ENCODE results near the gene MTARC2. TPM values are rescaled to one million over a fixed set of nuclear protein-coding genes. Genes with fewer than 3 reads are reported as not detected.
A peak's percentile ranks its signal among the peaks of the same experiment; 100 is the strongest.
"Not testable (repeated sequence)": the region's sequence is repeated elsewhere in the genome, so short reads cannot be mapped to it uniquely, and the experiment has no call there.

MTARC2 gene
- total and polyA plus RNA-seq, 4 donors: 18.2 to 33.9 (median 32.1) TPM

DNA sequence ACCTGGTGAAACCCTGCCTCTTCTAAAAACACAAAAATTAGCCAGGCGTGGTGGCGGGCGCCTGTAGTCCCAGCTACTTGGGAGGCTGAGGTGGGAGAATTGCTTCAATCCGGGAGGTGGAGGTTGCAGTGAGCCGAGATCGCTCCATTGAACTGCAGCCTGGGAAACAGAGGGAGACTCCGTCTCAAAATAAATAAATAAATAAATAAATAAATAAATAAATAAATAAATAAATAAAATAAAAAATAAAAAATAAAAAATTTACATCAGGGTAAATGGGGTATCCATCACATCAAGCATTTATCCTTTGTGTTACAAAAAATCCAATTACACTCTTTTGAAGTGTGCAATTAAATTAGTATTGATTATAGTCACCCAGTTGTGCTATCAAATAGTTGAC lies 11.8 kb upstream of the MTARC2 start:
- WGBS, 2 donors: 97 to 98% methylated on average over 7 of the region's 7 CpGs
- DNase-seq; ATAC-seq (ENCODE audit: low FRiP score); H3K4me3 ChIP-seq (ENCODE audit: low read length in 2 of 2); intact Hi-C loops (cut with DNase I); H3K4me1 ChIP-seq (ENCODE audit: control insufficient read depth in 1 of 2, insufficient read depth in 2 of 2, low read length in 2 of 2); H3K27me3 ChIP-seq (ENCODE audit: control insufficient read depth in 1 of 2, insufficient read depth in 2 of 2, low read length in 1 of 2); H3K9me3 ChIP-seq (ENCODE audit: control insufficient read depth, low read length); H3K27ac ChIP-seq (ENCODE audit: low read depth in 1 of 2, low read length in 2 of 2); H3K36me3 ChIP-seq (ENCODE audit: control insufficient read depth in 1 of 2, insufficient read depth in 2 of 2, low read length in 1 of 2): not testable (repeated sequence)

DNA sequence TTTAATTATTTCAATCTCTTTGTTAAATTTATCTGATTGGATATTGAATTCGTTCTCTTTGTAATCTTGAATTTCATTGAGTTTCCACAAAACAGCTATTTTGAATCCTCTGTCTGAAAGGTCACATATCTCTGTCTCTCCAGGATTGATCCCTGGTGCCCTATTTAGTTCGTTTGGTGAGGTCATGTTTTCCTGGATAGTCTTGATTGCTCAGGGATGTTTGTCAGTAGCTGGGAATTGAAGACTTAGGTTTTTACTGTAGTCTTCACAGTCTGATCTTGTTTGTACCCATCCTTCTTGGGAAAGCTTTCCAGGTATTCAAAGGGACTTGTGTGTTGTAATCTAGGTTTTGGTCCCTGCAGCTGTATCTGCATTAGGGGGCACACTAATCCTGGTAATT lies 6.8 kb upstream of the MTARC2 start:
- no peaks in the 10 kb centered on the region for H3K9me3 ChIP-seq (ENCODE audit: control insufficient read depth, low read length)
- H3K27ac ChIP-seq (ENCODE audit: low read depth in 1 of 2, low read length in 2 of 2): no peak overlapping the region
- WGBS, 2 donors: 73 to 78% methylated on average over 2 of the region's 2 CpGs
- ATAC-seq (ENCODE audit: low FRiP score): no peak
- no peak overlapping the region for H3K4me3 ChIP-seq (ENCODE audit: low read length in 2 of 2)
- no peak for DNase-seq
- H3K27me3 ChIP-seq (ENCODE audit: control insufficient read depth in 1 of 2, insufficient read depth in 2 of 2, low read length in 1 of 2): no peaks in the 10 kb centered on the region
- H3K36me3 ChIP-seq (ENCODE audit: control insufficient read depth in 1 of 2, insufficient read depth in 2 of 2, low read length in 1 of 2): no peaks in the 10 kb centered on the region
- intact Hi-C loops (cut with DNase I): no loop called here
- no peaks in the 10 kb centered on the region for H3K4me1 ChIP-seq (ENCODE audit: control insufficient read depth in 1 of 2, insufficient read depth in 2 of 2, low read length in 2 of 2)

DNA sequence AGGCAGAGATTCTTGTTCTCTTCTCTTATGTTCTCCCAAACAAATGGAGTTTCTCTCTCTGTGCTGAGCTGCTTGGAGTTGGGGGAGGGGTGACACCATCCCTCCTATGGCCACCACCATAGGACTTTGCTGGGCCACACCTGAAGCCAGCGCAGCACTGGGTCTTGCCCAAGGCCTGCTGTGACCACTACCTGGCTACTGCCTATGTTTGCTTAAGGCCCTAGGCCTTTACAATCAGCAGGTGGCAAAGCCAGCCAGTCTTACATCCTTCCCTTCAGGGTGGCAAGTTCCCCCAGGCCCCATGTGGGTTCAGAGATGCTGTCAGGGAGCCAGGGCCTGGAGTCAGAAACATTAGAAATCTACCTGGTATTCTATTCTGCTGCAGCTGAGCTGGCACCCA lies 6.3 kb upstream of the MTARC2 start:
- H3K4me1 ChIP-seq (ENCODE audit: control insufficient read depth in 1 of 2, insufficient read depth in 2 of 2, low read length in 2 of 2): no peaks in the 10 kb centered on the region
- intact Hi-C loops (cut with DNase I): no loop called here
- H3K27ac ChIP-seq (ENCODE audit: low read depth in 1 of 2, low read length in 2 of 2): no peak overlapping the region
- WGBS, 2 donors: 99 to 100% methylated on average over 1 of the region's 1 CpG
- no peaks in the 10 kb centered on the region for H3K27me3 ChIP-seq (ENCODE audit: control insufficient read depth in 1 of 2, insufficient read depth in 2 of 2, low read length in 1 of 2)
- no peaks in the 10 kb centered on the region for H3K36me3 ChIP-seq (ENCODE audit: control insufficient read depth in 1 of 2, insufficient read depth in 2 of 2, low read length in 1 of 2)
- no peak overlapping the region for H3K4me3 ChIP-seq (ENCODE audit: low read length in 2 of 2)
- ATAC-seq (ENCODE audit: low FRiP score): no peak
- DNase-seq: no peak
- H3K9me3 ChIP-seq (ENCODE audit: control insufficient read depth, low read length): no peaks in the 10 kb centered on the region

DNA sequence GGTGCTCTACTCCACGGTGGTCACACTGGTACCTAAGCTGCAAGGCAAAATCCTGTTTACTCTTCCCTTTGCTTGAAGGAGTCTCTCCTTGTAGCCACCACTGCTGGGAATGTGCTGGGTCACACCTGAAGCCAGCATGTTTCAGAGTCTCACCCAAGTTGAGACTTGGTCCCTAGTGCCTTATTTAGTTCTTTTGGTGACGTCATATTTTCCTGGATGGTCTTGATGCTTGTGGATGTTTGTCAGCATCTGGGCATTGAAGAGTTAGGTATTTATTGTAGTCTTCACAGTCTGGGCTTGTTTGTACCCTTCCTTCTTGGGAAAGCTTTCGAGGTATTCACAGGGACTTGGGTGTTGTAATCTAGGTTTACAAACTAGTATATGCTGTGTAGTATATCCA lies 5.6 kb upstream of the MTARC2 start:
- DNase-seq (no peak), ATAC-seq (ENCODE audit: low FRiP score) (no peak)
- Histone ChIP-seq H3K27me3 (ENCODE audit: control insufficient read depth in 1 of 2, insufficient read depth in 2 of 2, low read length in 1 of 2) (no peaks in the 10 kb centered on the region), H3K4me1 (ENCODE audit: control insufficient read depth in 1 of 2, insufficient read depth in 2 of 2, low read length in 2 of 2) (peaks cover 0 to 3% of the 10 kb centered on the region in 2 donors), H3K9me3 (ENCODE audit: control insufficient read depth, low read length) (no peaks in the 10 kb centered on the region), H3K36me3 (ENCODE audit: control insufficient read depth in 1 of 2, insufficient read depth in 2 of 2, low read length in 1 of 2) (no peaks in the 10 kb centered on the region), H3K27ac (ENCODE audit: low read depth in 1 of 2, low read length in 2 of 2) (no peak overlapping the region), H3K4me3 (ENCODE audit: low read length in 2 of 2) (no peak overlapping the region)
- intact Hi-C loops (cut with DNase I): no loop called here
- WGBS, 2 donors: 91 to 93% methylated on average over 3 of the region's 3 CpGs

DNA sequence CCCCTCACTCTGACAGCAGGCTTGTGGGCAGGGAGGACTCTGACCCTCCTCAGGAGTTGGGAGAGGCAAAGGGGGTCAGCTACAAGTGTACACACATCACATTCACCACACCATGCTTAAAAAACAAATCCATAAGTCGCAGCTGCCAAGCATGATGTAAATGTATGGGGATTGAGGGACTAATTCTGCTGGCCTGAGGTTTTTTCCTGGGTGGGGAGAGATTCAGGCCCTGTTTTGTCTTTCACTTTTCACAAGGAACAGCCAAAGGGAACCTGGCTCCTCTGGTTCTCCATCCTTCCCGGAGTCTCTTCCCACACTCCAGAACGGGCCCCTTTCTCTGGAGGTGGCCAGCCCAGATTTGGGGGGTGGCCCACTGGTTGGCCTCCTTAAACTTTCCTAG lies 1.3 kb upstream of the MTARC2 start:
- H3K4me1 ChIP-seq (ENCODE audit: control insufficient read depth in 1 of 2, insufficient read depth in 2 of 2, low read length in 2 of 2): peaks cover 0 to 12% of the 10 kb centered on the region in 2 donors
- H3K27ac ChIP-seq (ENCODE audit: low read depth in 1 of 2, low read length in 2 of 2): no peak overlapping the region
- DNase-seq: no peak
- no peak for ATAC-seq (ENCODE audit: low FRiP score)
- no peaks in the 10 kb centered on the region for H3K27me3 ChIP-seq (ENCODE audit: control insufficient read depth in 1 of 2, insufficient read depth in 2 of 2, low read length in 1 of 2)
- 63 to 89% methylated on average over 3 of the region's 3 CpGs for WGBS, 2 donors
- no peak overlapping the region for H3K4me3 ChIP-seq (ENCODE audit: low read length in 2 of 2)
- no peaks in the 10 kb centered on the region for H3K36me3 ChIP-seq (ENCODE audit: control insufficient read depth in 1 of 2, insufficient read depth in 2 of 2, low read length in 1 of 2)
- no peaks in the 10 kb centered on the region for H3K9me3 ChIP-seq (ENCODE audit: control insufficient read depth, low read length)
- intact Hi-C loops (cut with DNase I): no loop called here

DNA sequence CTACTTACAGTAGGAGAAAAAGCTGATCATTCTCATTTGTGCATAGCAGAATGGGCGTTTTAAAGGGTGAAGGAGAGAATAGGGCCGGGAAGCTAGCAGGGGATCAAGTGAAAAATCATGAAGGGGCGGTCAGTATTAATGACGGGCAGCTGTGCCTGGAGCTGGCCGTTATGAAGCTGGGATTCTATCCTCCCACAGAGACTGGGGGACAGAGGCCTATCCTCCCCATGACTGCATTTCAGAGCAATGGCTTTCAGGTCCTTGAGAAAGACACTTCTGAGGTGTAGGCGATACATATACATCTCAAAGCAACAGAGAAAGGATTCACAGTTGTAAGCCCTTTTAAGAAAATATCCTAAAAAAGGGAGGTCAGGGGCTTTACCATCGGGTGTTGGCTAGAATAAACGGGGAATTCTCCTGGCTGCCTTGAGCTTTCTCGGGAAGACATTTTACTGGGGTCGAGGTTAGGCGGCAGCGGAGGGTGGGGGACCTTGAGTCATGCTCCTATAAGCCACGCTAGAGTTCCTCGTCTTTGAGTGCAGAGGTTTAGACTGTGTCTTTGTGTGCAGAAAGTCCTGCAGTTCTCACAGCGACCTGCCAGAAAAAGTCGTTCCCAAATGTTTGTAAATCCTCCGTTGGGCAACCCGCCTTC lies 559 bp upstream of the MTARC2 start:
- no peaks in the 10 kb centered on the region for H3K27me3 ChIP-seq (ENCODE audit: control insufficient read depth in 1 of 2, insufficient read depth in 2 of 2, low read length in 1 of 2)

DNA sequence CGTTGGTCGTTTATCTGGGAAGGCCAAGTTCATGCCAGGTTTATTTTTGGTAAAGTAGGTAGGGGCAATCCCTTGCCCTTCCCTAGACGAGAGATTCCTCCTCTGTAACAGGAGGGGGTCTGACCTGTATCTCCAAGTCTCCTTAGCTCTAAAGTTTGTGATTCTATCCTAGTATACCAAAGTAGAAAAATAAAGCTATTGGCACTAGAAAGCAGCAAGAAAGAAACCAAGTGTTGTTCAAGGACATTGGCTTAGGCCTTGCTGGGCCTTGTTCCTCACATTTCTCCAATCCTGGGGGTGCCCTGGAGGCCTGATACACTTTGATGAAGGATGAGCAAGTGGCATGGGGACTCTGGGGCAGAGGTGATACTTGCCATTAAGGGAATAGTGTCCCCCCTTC lies 814 bp downstream of the MTARC2 start:
- Histone ChIP-seq H3K36me3 (ENCODE audit: control insufficient read depth in 1 of 2, insufficient read depth in 2 of 2, low read length in 1 of 2) (no peaks in the 10 kb centered on the region), H3K4me3 (ENCODE audit: low read length in 2 of 2) (peak overlapping the region; percentile 50 to 90), H3K27me3 (ENCODE audit: control insufficient read depth in 1 of 2, insufficient read depth in 2 of 2, low read length in 1 of 2) (no peaks in the 10 kb centered on the region), H3K27ac (ENCODE audit: low read depth in 1 of 2, low read length in 2 of 2) (peak overlapping the region in 1 of 2 donors; percentile 29), H3K9me3 (ENCODE audit: control insufficient read depth, low read length) (no peaks in the 10 kb centered on the region), H3K4me1 (ENCODE audit: control insufficient read depth in 1 of 2, insufficient read depth in 2 of 2, low read length in 2 of 2) (peaks cover 0 to 12% of the 10 kb centered on the region in 2 donors)
- intact Hi-C loops (cut with DNase I): no loop called here
- ATAC-seq (ENCODE audit: low FRiP score): no peak
- DNase-seq: no peak
- 0 to 2% methylated on average over 3 of the region's 3 CpGs for WGBS, 2 donors

More for the DNA sequence above, 559 bp upstream of the MTARC2 start:
- intact Hi-C loops (cut with DNase I): no loop called here
- Histone ChIP-seq H3K36me3 (ENCODE audit: control insufficient read depth in 1 of 2, insufficient read depth in 2 of 2, low read length in 1 of 2) (no peaks in the 10 kb centered on the region), H3K27ac (ENCODE audit: low read depth in 1 of 2, low read length in 2 of 2) (peak overlapping the region in 1 of 2 donors; percentile 14), H3K4me3 (ENCODE audit: low read length in 2 of 2) (peak overlapping the region; percentile 29 to 90), H3K9me3 (ENCODE audit: control insufficient read depth, low read length) (no peaks in the 10 kb centered on the region), H3K4me1 (ENCODE audit: control insufficient read depth in 1 of 2, insufficient read depth in 2 of 2, low read length in 2 of 2) (peaks cover 0 to 12% of the 10 kb centered on the region in 2 donors)
- 6 to 10% methylated on average over 18 of the region's 18 CpGs for WGBS, 2 donors
- peak; percentile 37 for ATAC-seq (ENCODE audit: low FRiP score)
- DNase-seq: no peak

DNA sequence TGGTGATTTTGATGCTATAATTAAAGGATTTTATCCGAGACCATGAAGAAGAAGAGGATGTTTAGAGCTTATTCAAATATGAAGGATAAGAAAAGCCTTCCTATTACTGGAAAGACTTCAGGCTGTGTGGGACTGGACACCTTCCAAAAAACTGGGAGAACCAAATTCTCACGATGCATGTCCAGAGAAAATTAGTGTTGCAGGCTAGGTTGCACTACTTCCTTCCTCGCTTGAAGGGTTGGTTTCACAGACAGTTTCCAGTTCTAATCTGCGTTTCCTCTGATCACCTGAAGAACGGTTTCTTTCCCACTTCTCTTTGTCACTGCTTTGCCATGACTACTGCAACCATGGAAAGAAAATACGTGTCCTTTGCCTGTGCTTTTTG lies 2.0 kb downstream of the MTARC2 start:
- Histone ChIP-seq H3K36me3 (ENCODE audit: control insufficient read depth in 1 of 2, insufficient read depth in 2 of 2, low read length in 1 of 2) (no peaks in the 10 kb centered on the region), H3K4me1 (ENCODE audit: control insufficient read depth in 1 of 2, insufficient read depth in 2 of 2, low read length in 2 of 2) (peaks cover 0 to 12% of the 10 kb centered on the region in 2 donors), H3K4me3 (ENCODE audit: low read length in 2 of 2) (peak overlapping the region in 1 of 2 donors; percentile 18), H3K27me3 (ENCODE audit: control insufficient read depth in 1 of 2, insufficient read depth in 2 of 2, low read length in 1 of 2) (no peaks in the 10 kb centered on the region), H3K27ac (ENCODE audit: low read depth in 1 of 2, low read length in 2 of 2) (no peak overlapping the region), H3K9me3 (ENCODE audit: control insufficient read depth, low read length) (no peaks in the 10 kb centered on the region)
- WGBS, 2 donors: 3 to 5% methylated on average over 6 of the region's 6 CpGs
- DNase-seq: no peak
- ATAC-seq (ENCODE audit: low FRiP score): no peak
- intact Hi-C loops (cut with DNase I): no loop called here

DNA sequence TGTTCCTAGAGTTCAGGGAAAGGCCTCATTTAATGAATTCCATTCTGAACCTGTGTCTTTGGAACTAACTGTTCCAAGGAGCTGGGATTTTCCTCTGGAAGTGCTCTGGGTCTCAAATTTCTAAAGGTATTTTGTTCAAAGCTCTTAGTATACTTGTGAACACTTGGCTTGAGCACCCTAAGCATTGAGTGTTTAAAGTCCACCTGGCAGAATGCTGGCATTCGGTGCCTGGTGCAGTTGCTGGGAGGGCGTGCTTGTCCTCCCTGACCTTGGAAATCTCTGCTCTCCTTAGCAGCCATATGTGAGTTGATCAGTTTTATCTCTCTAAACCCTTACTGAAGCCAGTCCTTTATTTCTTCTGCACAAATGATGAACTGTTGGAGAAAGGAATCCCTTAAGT lies 3.0 kb downstream of the MTARC2 start:
- Histone ChIP-seq H3K4me1 (ENCODE audit: control insufficient read depth in 1 of 2, insufficient read depth in 2 of 2, low read length in 2 of 2) (peaks cover 0 to 12% of the 10 kb centered on the region in 2 donors), H3K9me3 (ENCODE audit: control insufficient read depth, low read length) (no peaks in the 10 kb centered on the region), H3K36me3 (ENCODE audit: control insufficient read depth in 1 of 2, insufficient read depth in 2 of 2, low read length in 1 of 2) (no peaks in the 10 kb centered on the region), H3K27ac (ENCODE audit: low read depth in 1 of 2, low read length in 2 of 2) (no peak overlapping the region), H3K4me3 (ENCODE audit: low read length in 2 of 2) (no peak overlapping the region), H3K27me3 (ENCODE audit: control insufficient read depth in 1 of 2, insufficient read depth in 2 of 2, low read length in 1 of 2) (no peaks in the 10 kb centered on the region)
- 43 to 46% methylated on average over 2 of the region's 2 CpGs for WGBS, 2 donors
- intact Hi-C loops (cut with DNase I): no loop called here
- DNase-seq (no peak), ATAC-seq (ENCODE audit: low FRiP score) (no peak)

Measured in aorta (tissue), 5 donors.